Body of pancreas (tissue), 4 donors: ENCODE results near the gene CCDC169. TPM values are rescaled to one million over a fixed set of nuclear protein-coding genes. Genes with fewer than 3 reads are reported as not detected.

Experiments
- ATAC-seq: fragments of 150-250 bp; one replicate; pipeline ENCODE4 v1.9.1; 2016
- DNase-seq, 4 donors: peaks; one replicate each; pipeline ENCODE4 v3.0.0-alpha.2; 2019
- H3K27ac ChIP-seq, 4 donors: fragments of 200-600 bp; sonication (generic); 1 replicate in 3 of 4; 2 replicates in 1 of 4; pipeline versions ENCODE4 v1.5.1 to v1.6.1; 2016 to 2019; ENCODE audit warnings: mild to moderate bottlenecking in 1 of 4, mixed read lengths in 1 of 4, moderate library complexity in 1 of 4
- H3K27me3 ChIP-seq, 2 donors: fragments of 200-600 bp; sonication (generic); one replicate each; pipeline ENCODE4 v1.6.0; 2016; ENCODE audit warnings: mild to moderate bottlenecking in 1 of 2
- H3K36me3 ChIP-seq, 2 donors: fragments of 200-600 bp; sonication (generic); replicated peaks in 1 of 2; 2 replicates each; pipeline ENCODE4 v1.5.1; 2016; ENCODE audit warnings: low read depth in 2 of 2; ENCODE audit not compliant: insufficient read depth in 1 of 2
- H3K4me1 ChIP-seq: fragments of 200-600 bp; sonication (generic); one replicate; pipeline ENCODE4 v1.6.0; 2016
- H3K4me3 ChIP-seq, 2 donors: fragments of 200-600 bp; sonication (generic); 1 replicate in 1 of 2; 2 replicates in 1 of 2; pipeline ENCODE4 v1.5.1; 2016 to 2019
- H3K9me3 ChIP-seq, 3 donors: fragments of 200-600 bp; sonication (generic); 1 replicate in 2 of 3; 2 replicates in 1 of 3; pipeline ENCODE4 v1.5.1; 2016
- POLR2A ChIP-seq, 3 donors: fragments of 450-650 bp; IDR thresholded peaks; one replicate each; pipeline ENCODE4 v1.6.1; 2016; ENCODE audit warnings: antibody characterized with exemption in 3 of 3, mild to moderate bottlenecking in 2 of 3
- WGBS, 2 donors: methylation state at CpG; one replicate each; pipeline ENCODE4 v1.1.5; 2017; 5-methylcytosine and 5-hydroxymethylcytosine counted together
- intact Hi-C: fragments of 100-400 bp; cut with DNase I; formaldehyde crosslinking; loops from one replicate; pipeline ENCODE4 v1.15.1; 2023
- small RNA-seq: library from RNA; depleted of rRNA; stranded (forward); fragments of <200 nt; gene quantifications from one replicate; pipeline ENCODE3, GENCODE V24; 2016
- total RNA-seq, 2 donors: library from RNA; depleted of rRNA; stranded (reverse); fragments of >200 nt; gene quantifications; one replicate each; pipeline ENCODE4 v1.1.0, GENCODE V29; 2016
- TF ChIP-seq, protein P1 (sequence below), 7 experiments: fragments of 450-650 bp in 4 of 7; fragments of 200-600 bp in 3 of 7; sonication (generic) in 3 of 7; IDR thresholded peaks; one replicate each; pipeline ENCODE4 v1.5.1; 2016 to 2019; ENCODE audit warnings: antibody characterized with exemption in 7 of 7

The CCDC169 gene
- total RNA-seq, 2 donors from 2014 or later, result 1.3 to 1.6 TPM

DNA sequence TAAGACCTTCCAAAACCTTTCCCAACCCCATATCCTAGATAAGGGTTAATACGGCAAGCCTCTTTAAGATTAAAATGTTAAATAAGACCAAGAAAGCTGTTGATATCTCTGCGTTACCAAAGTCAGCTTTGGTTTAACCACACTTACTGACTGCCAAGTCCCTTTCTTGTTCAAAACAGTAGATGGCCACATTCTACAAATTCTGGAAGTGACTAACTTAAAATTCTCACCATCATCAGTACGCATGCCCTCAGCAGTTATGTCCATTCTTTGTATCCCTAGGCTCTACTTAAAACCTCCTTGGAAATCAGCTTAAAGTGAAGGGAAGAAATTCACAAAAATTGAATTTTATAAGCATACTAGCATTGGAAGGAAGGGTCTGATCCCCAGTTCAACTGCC is 106.8 kb downstream of the CCDC169 start:
- Histone ChIP-seq H3K4me3 (no peak overlapping the region), H3K27ac (no peak overlapping the region), H3K4me1 (no peaks in the 10 kb centered on the region), H3K27me3 (no peaks in the 10 kb centered on the region), H3K36me3 (no peaks in the 10 kb centered on the region), H3K9me3 (no peaks in the 10 kb centered on the region)
- no peak for ATAC-seq
- WGBS, 2 donors, result 69 to 70% methylated on average over 3 of the region's 3 CpGs
- DNase-seq, result no peak
- no peak for TF ChIP-seq POLR2A (IDR thresholded peaks at IDR 0.05)
- TF ChIP-seq, protein P1, sequence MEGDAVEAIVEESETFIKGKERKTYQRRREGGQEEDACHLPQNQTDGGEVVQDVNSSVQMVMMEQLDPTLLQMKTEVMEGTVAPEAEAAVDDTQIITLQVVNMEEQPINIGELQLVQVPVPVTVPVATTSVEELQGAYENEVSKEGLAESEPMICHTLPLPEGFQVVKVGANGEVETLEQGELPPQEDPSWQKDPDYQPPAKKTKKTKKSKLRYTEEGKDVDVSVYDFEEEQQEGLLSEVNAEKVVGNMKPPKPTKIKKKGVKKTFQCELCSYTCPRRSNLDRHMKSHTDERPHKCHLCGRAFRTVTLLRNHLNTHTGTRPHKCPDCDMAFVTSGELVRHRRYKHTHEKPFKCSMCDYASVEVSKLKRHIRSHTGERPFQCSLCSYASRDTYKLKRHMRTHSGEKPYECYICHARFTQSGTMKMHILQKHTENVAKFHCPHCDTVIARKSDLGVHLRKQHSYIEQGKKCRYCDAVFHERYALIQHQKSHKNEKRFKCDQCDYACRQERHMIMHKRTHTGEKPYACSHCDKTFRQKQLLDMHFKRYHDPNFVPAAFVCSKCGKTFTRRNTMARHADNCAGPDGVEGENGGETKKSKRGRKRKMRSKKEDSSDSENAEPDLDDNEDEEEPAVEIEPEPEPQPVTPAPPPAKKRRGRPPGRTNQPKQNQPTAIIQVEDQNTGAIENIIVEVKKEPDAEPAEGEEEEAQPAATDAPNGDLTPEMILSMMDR (IDR thresholded peaks at IDR 0.05), result no peak
- intact Hi-C loops, result no loop called here

DNA sequence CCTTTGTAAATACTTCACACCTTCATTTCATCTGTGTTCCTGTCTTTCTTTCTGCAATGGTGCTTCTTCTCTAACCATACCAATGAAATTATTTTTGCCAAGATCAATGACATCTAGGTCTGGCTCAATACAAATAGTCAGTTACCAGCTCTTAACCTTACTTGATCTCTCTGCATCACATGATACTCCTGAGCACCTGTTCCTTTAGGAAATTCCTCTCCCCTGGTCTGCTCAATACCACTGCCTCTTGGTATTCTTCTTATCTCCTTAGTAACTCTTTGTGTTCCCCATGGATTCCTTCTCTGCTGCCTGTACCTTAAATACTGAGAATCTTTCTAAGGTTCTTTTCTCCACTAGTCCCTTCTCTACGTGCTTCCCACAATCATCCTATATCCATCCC is 109.2 kb downstream of the CCDC169 start:
- intact Hi-C loops, result no loop called here
- no peaks in the 10 kb centered on the region for H3K36me3 ChIP-seq
- H3K4me3 ChIP-seq, result no peak overlapping the region
- 71 to 93% methylated on average over 1 of the region's 1 CpG for WGBS, 2 donors
- no peaks in the 10 kb centered on the region for H3K4me1 ChIP-seq
- no peak for ATAC-seq
- TF ChIP-seq, protein P1 (IDR thresholded peaks at IDR 0.05), result no peak
- no peak for TF ChIP-seq POLR2A (IDR thresholded peaks at IDR 0.05)
- no peak overlapping the region for H3K27ac ChIP-seq
- no peaks in the 10 kb centered on the region for H3K9me3 ChIP-seq
- no peaks in the 10 kb centered on the region for H3K27me3 ChIP-seq
- DNase-seq, result no peak

DNA sequence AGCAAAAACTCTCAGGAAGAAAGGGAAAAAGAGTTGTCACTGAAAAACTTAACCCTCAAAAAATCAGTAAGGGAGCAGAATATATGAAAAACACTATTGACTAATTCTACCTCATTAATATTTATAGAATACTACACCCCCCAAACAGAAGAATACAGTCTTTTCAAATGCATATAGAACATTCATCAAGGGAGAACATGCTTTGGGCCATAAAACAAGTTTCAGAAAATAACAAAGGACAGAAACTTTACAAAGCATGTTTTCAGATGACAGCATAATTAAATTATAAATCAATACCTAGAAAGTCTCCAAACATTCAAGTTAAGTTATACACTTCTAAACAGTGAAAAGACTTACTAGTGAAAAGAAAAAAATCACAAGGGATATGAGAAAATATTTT is 113.7 kb downstream of the CCDC169 start:
- no peaks in the 10 kb centered on the region for H3K9me3 ChIP-seq
- no peaks in the 10 kb centered on the region for H3K36me3 ChIP-seq
- H3K27me3 ChIP-seq, result no peaks in the 10 kb centered on the region
- H3K4me3 ChIP-seq, result no peak overlapping the region
- DNase-seq (no peak), ATAC-seq (no peak)
- H3K27ac ChIP-seq, result no peak overlapping the region
- no peak for TF ChIP-seq POLR2A (IDR thresholded peaks at IDR 0.05)
- TF ChIP-seq, protein P1 (IDR thresholded peaks at IDR 0.05), result no peak
- intact Hi-C loops, result no loop called here
- no peaks in the 10 kb centered on the region for H3K4me1 ChIP-seq

Small RNA genes lying within 50 kb of the gene (small RNA-seq; reads per million reads assigned to genes)
- gene RNU6-71P, result not detected

Other genes with a start within 250 kb of the CCDC169 start
- gene DCLK1, start 166.4 kb downstream of the CCDC169 start, total RNA-seq, result 1 to 10 TPM; 2.6 to 8.6 TPM
- gene SOHLH2, start 83.3 kb downstream of the CCDC169 start, total RNA-seq, result not detected
- gene SPART, start 48.6 kb upstream of the CCDC169 start, total RNA-seq, result 10 to 100 TPM; 11.5 to 16.1 TPM
- not detected for gene CCNA1, start 134.7 kb upstream of the CCDC169 start, total RNA-seq